Vein endothelial cell (primary cell): ENCODE results near the gene PELI3. TPM values are rescaled to one million over a fixed set of nuclear protein-coding genes. Genes with fewer than 3 reads are reported as not detected.

Experiments
- small RNA-seq: library from RNA; depleted of rRNA; stranded (forward); fragments of <200 nt; gene quantifications from one replicate; pipeline ENCODE3, GENCODE V24; 2012
- total RNA-seq: library from RNA; depleted of rRNA; stranded (reverse); fragments of >200 nt; gene quantifications from 2 replicates; pipeline ENCODE4 v1.2.3, GENCODE V29; 2012

PELI3 gene
- 3.6 and 3.9 TPM in 2 replicates for total RNA-seq

GRCh38 chr11:66466225-66467033 is at the start of gene PELI3:
Gene PELI3 (plus strand): TSS chr11:66466905. CDS start chr11:66468129, 1,224 bp downstream.

GRCh38 chr11:66420671-66421476 is 45.8 kb upstream of the PELI3 start, which contains the start of gene NPAS4:
Gene NPAS4 (plus strand): TSS chr11:66421035. CDS start chr11:66421180, 145 bp downstream.

GRCh38 chr11:66438504-66439466 is 27.9 kb upstream of the PELI3 start, which contains the start of gene MRPL11:
Gene MRPL11 (minus strand): TSS chr11:66438848. CDS start chr11:66438754, 94 bp downstream.

DNA sequence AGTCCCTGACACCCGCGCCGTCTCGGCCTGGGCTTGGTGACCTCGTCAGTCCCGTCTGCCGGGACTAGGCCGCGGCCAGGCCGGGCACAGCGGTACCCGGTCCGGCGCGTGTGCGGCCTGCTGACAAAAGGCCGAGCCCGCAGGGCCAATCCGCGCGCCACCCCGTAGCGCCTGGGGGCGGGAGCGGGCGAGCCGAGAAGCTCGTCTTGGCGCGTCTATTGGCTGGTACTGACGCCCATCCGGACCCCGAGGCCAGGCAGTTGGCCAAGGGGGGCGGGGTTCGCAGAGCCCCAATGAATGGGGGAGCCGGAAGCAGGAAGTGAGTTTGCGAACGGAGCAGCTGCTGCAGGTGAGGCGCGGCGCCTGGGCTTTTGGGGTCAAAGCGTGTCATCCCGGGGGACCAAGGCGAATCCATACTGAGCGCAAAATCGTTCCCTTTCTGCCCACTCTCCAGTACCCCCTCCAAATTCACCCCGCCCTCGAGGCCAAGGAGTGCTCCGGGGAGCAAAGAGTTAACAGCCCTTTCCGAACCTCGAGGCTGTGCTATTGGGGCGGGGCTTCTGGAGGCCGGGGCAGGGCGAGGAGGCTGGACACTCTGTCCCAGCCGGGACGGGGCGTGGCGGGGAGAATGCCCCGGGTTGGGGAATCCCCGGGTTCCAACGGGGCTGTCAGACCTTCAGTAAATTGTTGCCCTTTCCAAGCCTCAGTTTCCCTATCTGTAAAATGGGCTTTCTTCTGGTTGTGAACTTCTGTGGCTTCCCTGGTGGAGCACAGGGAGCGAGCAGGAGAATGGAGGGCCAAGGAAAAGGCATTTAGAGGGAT is 13.6 kb downstream of the PELI3 start, which contains the start of gene DPP3:
DPP3 (plus strand) TSS at position 318 of the 822 bp plus-strand sequence. CDS start 1,767 bp downstream, outside the sequence.

GRCh38 chr11:66510271-66510989 is 43.7 kb downstream of the PELI3 start, which contains the start of gene BBS1:
Gene BBS1 (plus strand): TSS chr11:66510635. CDS start chr11:66510660, 25 bp downstream.

Small RNAs within 50 kb of the gene (small RNA-seq; reads per million reads assigned to genes)
- gene RF00416: not detected

Other genes starting within 250 kb of the PELI3 start
- 22.0 and 22.9 TPM in 2 replicates for gene KLC2, start 209.2 kb upstream of the PELI3 start, total RNA-seq
- 165 and 190 TPM in 2 replicates for gene RAB1B, start 198.3 kb upstream of the PELI3 start, total RNA-seq
- 0.33 TPM in 1 of 2 replicates, not detected in the other for gene CNIH2, start 188.7 kb upstream of the PELI3 start, total RNA-seq
- 128 and 174 TPM in 2 replicates for gene YIF1A, start 177.8 kb upstream of the PELI3 start, total RNA-seq
- gene TMEM151A, start 175.0 kb upstream of the PELI3 start, total RNA-seq: not detected in 2 replicates
- 0.19 TPM in 1 of 2 replicates, not detected in the other for gene CD248, start 149.9 kb upstream of the PELI3 start, total RNA-seq
- 11.8 and 13.3 TPM in 2 replicates for gene RIN1, start 130.5 kb upstream of the PELI3 start, total RNA-seq
- gene BRMS1, start 121.8 kb upstream of the PELI3 start, total RNA-seq: 67.6 and 77.5 TPM in 2 replicates
- gene B4GAT1, start 119.3 kb upstream of the PELI3 start, total RNA-seq: 19.4 and 29.7 TPM in 2 replicates
- gene SLC29A2, start 95.1 kb upstream of the PELI3 start, total RNA-seq: 0.65 and 0.67 TPM in 2 replicates
- not detected in 2 replicates for gene NPAS4, start 45.9 kb upstream of the PELI3 start, total RNA-seq
- gene MRPL11, start 28.1 kb upstream of the PELI3 start, total RNA-seq: 41.2 and 49.1 TPM in 2 replicates
- gene DPP3, start 13.5 kb downstream of the PELI3 start, total RNA-seq: 56.0 and 73.5 TPM in 2 replicates
- gene BBS1, start 43.7 kb downstream of the PELI3 start, total RNA-seq: 28.4 and 43.8 TPM in 2 replicates
- gene ZDHHC24, start 79.1 kb downstream of the PELI3 start, total RNA-seq: 18.4 and 24.2 TPM in 2 replicates
- gene ACTN3, start 80.0 kb downstream of the PELI3 start, total RNA-seq: 0.19 TPM in 1 of 2 replicates, not detected in the other
- 14.5 and 26.8 TPM in 2 replicates for gene CTSF, start 101.7 kb downstream of the PELI3 start, total RNA-seq
- gene CCDC87, start 126.2 kb downstream of the PELI3 start, total RNA-seq: 0.65 and 0.67 TPM in 2 replicates
- 25.7 and 34.0 TPM in 2 replicates for gene CCS, start 126.3 kb downstream of the PELI3 start, total RNA-seq
- 33.3 and 46.0 TPM in 2 replicates for gene RBM14, start 149.7 kb downstream of the PELI3 start, total RNA-seq
- gene RBM4, start 171.8 kb downstream of the PELI3 start, total RNA-seq: 123 and 130 TPM in 2 replicates
- 17.1 and 19.9 TPM in 2 replicates for gene RBM4B, start 211.0 kb downstream of the PELI3 start, total RNA-seq